ENCODE data around the gene ARPC5. TPM values are rescaled to one million over a fixed set of nuclear protein-coding genes. Genes with fewer than 3 reads are reported as not detected.

The ARPC5 gene
- total and polyA plus RNA-seq, 2 donors (not counting 1 experiment from before 2014, with no cell fraction given): 28.3 to 103 TPM

DNA sequence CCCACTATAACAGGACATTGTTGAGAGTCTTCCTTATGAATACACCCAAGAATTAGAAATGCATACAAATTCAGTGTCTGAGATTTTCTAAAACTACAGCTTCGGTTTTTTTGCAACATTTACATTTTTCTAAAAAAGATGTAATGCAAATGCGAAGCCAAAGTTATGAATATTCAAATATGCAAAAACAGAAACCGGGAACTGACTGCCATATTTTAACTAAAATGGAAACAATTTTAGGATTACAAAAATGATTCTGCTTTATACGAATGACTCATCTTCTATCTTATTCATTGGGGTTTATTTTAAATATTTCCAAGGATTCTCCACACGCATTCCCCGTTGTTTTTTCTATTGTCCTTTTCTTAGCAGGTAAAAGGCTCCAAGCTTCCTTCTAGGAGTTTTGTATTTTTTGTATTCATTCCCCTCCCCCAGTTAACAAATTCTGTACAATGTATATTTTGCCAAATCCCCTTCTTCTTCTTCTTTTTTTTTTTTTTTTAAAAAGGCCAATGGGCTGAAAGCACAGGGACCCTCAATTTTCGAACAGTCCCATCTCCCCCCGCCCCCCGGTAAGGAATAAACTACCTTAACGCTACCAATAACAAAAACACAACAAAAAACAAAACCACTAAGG, 1.0 kb downstream of the ARPC5 start:
- intact Hi-C loops (cut with micrococcal nuclease): loop anchor here (1.0 to 10.0 kb wide), 5 partner anchors 44 to 1602 kb away; partner anchors contain the start of genes EDEM3, NCF2, NPL and SMG7
- Histone ChIP-seq H3K9me3 (ENCODE audit: control extremely low read depth in 1 of 3, control insufficient read depth in 2 of 3, insufficient read depth in 1 of 3, low read length in 2 of 3) (no peaks in the 10 kb centered on the region), H3K27me3 (replicated peaks in 1 of 4; ENCODE audit: control extremely low read depth in 1 of 4, control insufficient read depth in 3 of 4, insufficient read depth in 4 of 4, low read length in 3 of 4) (no peaks in the 10 kb centered on the region), H3K4me3 (ENCODE audit: control extremely low read depth in 1 of 5, extremely low read depth in 1 of 5, insufficient read depth in 1 of 5, low read depth in 2 of 5, low read length in 4 of 5) (peak overlapping the region; percentile 83 to 95 (median 87)), H3K79me2 (ENCODE audit: control insufficient read depth, insufficient read depth, low read length) (peaks cover 49% of the 10 kb centered on the region), H3K4me1 (ENCODE audit: control insufficient read depth in 2 of 2, insufficient read depth in 2 of 2, low read length in 2 of 2) (peaks cover 20 to 34% of the 10 kb centered on the region in 2 donors), H3K36me3 (replicated peaks in 1 of 2; ENCODE audit: control extremely low read depth in 1 of 2, control insufficient read depth in 1 of 2, extremely low read depth in 1 of 2, insufficient read depth in 2 of 2, low read length in 1 of 2) (peaks cover 11 to 31% of the 10 kb centered on the region in 2 experiments), H3K4me2 (replicated peaks; ENCODE audit: low read depth, low read length, poor library complexity, severe bottlenecking) (peak overlapping the region; percentile 94), H3K27ac (ENCODE audit: low read length in 2 of 2) (peak overlapping the region; percentile 59 to 80), H3K9ac (ENCODE audit: low read length) (peak overlapping the region; percentile 89), H2AFZ (ENCODE audit: insufficient read depth, low read depth, low read length, poor library complexity, severe bottlenecking) (peak overlapping the region; percentile 92), H4K20me1 (ENCODE audit: control insufficient read depth, insufficient read depth, low read length, poor library complexity, severe bottlenecking) (peaks cover 29% of the 10 kb centered on the region)
- ChIA-PET CTCF (interaction anchor here (0.7 to 2.7 kb wide), 13 partner anchors 9 to 1066 kb away, joined by 3 to 12 read pairs (median 7); partner anchors contain the start of gene NCF2), POLR2A (interaction anchor here (0.5 to 1.6 kb wide), 4 partner anchors 7 to 839 kb away, joined by 4 read pairs; partner anchors contain the start of gene NCF2)
- Mint-ChIP-seq H3K27me3 (no peaks in the 10 kb centered on the region), H3K27ac (peak overlapping the region; percentile 69), H3K4me1 (peaks cover 46% of the 10 kb centered on the region), H3K4me3 (peak overlapping the region; percentile 100), H3K9me3 (ENCODE audit: insufficient read depth) (no peaks in the 10 kb centered on the region)
- TF ChIP-seq EZH2 (IDR thresholded peaks at IDR 0.05; ENCODE audit: borderline replicate concordance, insufficient read depth, low read depth, low read length, poor library complexity, severe bottlenecking) (no peak), CTCF (IDR thresholded peaks at IDR 0.05) (no peak)
- 0% methylated on average over 4 of the region's 10 CpGs for WGBS (ENCODE audit: insufficient coverage)
- ATAC-seq (ENCODE audit: low read depth) (no peak), DNase-seq (peak; percentile 37)
